ENCODE results near the gene TMED9.

Gene TMED9

DNA sequence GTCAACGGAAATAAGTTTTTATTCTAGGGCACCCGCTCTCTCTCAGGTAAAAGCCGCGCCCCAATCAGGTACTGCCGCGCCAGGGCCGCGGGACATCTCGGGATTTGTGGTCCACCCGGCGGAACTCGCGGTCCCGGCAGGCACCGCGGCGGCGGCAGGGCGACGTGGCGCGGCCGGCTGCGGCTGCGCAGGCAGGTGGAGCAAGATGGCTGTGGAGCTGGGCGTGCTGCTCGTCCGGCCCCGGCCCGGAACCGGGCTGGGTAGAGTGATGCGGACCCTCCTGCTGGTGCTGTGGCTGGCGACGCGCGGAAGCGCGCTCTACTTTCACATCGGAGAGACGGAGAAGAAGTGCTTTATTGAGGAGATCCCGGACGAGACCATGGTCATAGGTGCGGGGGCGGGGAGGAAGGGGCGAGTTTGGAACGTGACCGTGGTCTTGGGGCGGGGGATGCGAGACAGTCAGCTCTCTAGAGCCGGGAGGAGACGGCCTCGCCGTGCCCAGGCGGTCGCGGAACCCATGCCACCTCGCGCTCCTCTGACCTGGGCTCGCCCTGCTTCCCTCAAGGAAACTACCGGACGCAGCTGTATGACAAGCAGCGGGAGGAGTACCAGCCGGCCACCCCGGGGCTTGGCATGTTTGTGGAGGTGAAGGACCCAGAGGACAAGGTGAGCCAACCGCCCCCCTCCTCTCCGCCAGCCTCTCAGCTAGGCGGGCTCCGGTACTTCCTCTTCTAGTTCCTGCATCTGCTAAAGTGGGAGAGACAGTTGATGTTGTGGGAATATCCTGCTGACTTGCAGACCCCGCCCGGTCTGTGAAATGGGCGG lies at the start of gene TMED9:
TSS of gene TMED9 (plus strand) at position 194 of the 825 bp plus-strand sequence. CDS start at position 206, 12 bp downstream.
- no peak for DNase-seq (ENCODE audit: low read depth, low spot score)
- H3K9me3 ChIP-seq (ENCODE audit: low read depth, low read length) = no peaks in the 10 kb centered on the region
- peak within 1 kb of the TSS; percentile 95 for H3K4me3 ChIP-seq
- peak within 1 kb of the TSS; percentile 90 for H3K9ac ChIP-seq (ENCODE audit: insufficient read length)
- H3K36me3 ChIP-seq (ENCODE audit: insufficient read depth, low read length) = peaks cover 36% of the 10 kb centered on the region
- TF ChIP-seq FOXP2 (optimal IDR thresholded peaks at IDR 0.05; ENCODE audit: control extremely low read depth, extremely low read length, insufficient read depth) (no peak), POLR2AphosphoS5 (IDR thresholded peaks at IDR 0.05; ENCODE audit: borderline replicate concordance, low read depth, low read length) (peak; percentile 87)
- H3K27ac ChIP-seq = no peak within 1 kb of the TSS

DNA sequence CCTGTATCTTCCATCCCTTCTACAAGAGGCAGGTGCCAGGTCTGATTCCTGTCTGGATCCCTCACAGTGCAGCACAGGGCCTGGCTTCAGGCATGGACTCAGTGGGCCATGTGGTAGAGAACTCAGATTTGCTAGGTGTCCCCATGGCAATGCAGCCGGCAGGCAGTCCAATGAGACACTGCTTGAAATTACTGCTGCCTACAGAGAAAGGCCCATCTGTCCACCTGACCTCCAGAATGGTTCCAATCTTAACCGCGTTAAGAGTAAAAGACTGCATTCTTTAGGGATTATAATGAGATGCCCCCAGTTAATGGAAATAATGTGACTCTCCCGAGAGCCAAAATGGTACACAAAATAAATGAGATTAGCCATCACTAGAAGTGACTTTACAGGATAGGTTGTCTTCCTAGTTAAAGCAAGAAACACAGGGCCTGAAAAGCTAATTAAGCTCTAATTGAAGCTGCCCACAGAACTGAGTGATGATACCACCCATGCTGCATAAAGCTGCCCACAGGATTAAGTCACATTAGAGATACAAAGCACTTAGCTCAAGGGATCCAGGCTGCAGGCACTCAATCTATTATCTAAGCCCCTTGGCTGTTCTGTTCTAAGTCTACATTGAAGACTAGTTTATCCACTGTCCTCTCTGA lies 49.1 kb upstream of the TMED9 start:
- Histone ChIP-seq H3K36me3 (ENCODE audit: insufficient read depth, low read length) (peaks cover 20% of the 10 kb centered on the region), H3K9me3 (ENCODE audit: low read depth, low read length) (no peaks in the 10 kb centered on the region), H3K4me3 (no peak overlapping the region), H3K9ac (ENCODE audit: insufficient read length) (no peak overlapping the region), H3K27ac (no peak overlapping the region)
- TF ChIP-seq POLR2AphosphoS5 (IDR thresholded peaks at IDR 0.05; ENCODE audit: borderline replicate concordance, low read depth, low read length) (no peak), FOXP2 (optimal IDR thresholded peaks at IDR 0.05; ENCODE audit: control extremely low read depth, extremely low read length, insufficient read depth) (no peak), EZH2 (IDR thresholded peaks at IDR 0.05) (no peak)
- DNase-seq (ENCODE audit: low read depth, low spot score) = no peak

DNA sequence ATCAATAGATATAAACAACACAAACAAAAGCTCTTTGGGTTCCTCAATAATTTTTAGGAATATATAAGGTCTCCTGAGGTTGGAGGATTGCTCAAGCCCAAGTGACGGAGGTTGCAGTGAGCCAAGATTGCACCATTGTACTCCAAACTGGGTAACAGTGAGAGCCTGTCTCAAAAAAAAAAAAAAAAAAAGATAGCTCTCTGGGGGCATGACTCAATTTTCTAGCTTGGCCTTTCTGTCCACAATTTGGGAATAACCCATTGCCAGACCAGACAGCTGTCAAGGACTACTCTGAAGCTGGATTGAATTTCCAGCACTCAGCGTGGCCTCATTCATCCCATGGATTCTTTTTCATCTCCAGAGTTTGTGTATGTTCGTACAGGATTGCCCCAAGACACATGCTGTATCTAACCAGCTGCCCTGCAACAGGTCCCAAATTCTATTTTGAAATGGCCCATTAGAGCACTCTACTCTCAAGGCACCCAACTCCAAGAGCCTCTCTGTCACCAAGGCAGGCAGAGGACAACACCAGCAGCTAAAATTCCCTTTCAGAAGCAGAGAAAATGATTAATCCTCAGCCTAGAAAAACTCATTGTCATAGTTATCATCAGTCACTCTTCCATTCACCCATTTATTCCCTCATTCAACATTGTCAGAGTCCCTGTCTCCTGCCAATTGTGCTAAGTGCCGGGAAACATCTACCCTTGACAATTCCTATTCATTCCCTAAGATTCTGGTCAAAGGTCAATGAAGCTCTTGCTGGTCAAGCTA lies 46.3 kb upstream of the TMED9 start:
- H3K9ac ChIP-seq (ENCODE audit: insufficient read length) = peak overlapping the region; percentile 49

DNA sequence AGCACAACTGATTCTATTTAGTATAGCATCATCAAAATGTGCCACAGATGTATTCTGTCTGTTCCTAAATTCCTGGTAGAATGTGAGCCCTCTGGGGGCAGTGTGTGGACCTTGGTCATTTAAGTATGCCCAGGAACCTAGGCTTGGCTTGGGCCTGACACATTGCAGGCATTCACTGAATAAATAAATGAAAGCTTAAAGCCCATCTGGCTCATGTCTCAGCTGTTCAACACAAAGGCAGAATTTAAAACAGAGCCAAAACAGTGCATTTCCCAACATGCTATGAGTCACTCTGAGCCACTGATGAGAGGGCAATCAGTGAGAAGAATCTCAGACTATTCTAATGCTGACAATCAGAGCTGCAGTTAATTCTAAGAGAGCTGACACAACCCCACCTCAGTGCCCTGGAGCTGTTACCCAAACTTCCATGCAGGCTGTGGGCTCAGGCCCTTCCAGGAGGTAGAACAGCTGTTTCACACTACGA lies 45.7 kb upstream of the TMED9 start:
- Histone ChIP-seq H3K4me3 (no peak overlapping the region), H3K9me3 (ENCODE audit: low read depth, low read length) (no peaks in the 10 kb centered on the region), H3K36me3 (ENCODE audit: insufficient read depth, low read length) (peaks cover 18% of the 10 kb centered on the region), H3K27ac (peak overlapping the region; percentile 90), H3K9ac (ENCODE audit: insufficient read length) (peak overlapping the region; percentile 49)
- DNase-seq (ENCODE audit: low read depth, low spot score) = no peak
- TF ChIP-seq POLR2AphosphoS5 (IDR thresholded peaks at IDR 0.05; ENCODE audit: borderline replicate concordance, low read depth, low read length) = no peak
- TF ChIP-seq EZH2 (IDR thresholded peaks at IDR 0.05) = no peak
- TF ChIP-seq FOXP2 (optimal IDR thresholded peaks at IDR 0.05; ENCODE audit: control extremely low read depth, extremely low read length, insufficient read depth) = no peak

More for the DNA sequence above, 46.3 kb upstream of the TMED9 start:
- no peak for TF ChIP-seq POLR2AphosphoS5 (IDR thresholded peaks at IDR 0.05; ENCODE audit: borderline replicate concordance, low read depth, low read length)
- TF ChIP-seq EZH2 (IDR thresholded peaks at IDR 0.05) = no peak
- TF ChIP-seq FOXP2 (optimal IDR thresholded peaks at IDR 0.05; ENCODE audit: control extremely low read depth, extremely low read length, insufficient read depth) = no peak
- H3K27ac ChIP-seq = peak overlapping the region; percentile 90
- H3K36me3 ChIP-seq (ENCODE audit: insufficient read depth, low read length) = peaks cover 13% of the 10 kb centered on the region
- H3K9me3 ChIP-seq (ENCODE audit: low read depth, low read length) = no peaks in the 10 kb centered on the region
- DNase-seq (ENCODE audit: low read depth, low spot score) = no peak
- H3K4me3 ChIP-seq = peak overlapping the region; percentile 23; the same call in 1 of the 2 replicates

DNA sequence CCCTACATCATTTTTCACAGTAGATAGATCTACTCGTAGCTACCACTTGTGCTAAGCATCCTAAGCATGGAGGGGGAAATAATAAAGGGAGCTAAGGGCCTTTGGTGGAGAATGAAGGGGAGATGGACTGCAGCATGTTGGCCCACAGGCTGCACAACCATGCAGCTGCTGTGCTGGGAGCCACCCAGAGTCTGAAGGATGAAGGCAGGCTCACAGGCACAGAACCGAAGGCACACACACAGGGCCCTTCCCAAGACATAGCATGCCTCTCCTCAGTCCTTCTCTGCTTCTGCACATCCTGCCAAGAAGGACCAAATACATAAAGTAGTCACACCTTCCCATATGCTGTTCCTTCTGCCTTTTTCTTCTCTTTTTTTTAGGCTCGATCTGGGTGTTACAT lies 44.3 kb upstream of the TMED9 start:
- H3K4me3 ChIP-seq = no peak overlapping the region
- no peak for DNase-seq (ENCODE audit: low read depth, low spot score)
- peaks cover 28% of the 10 kb centered on the region for H3K36me3 ChIP-seq (ENCODE audit: insufficient read depth, low read length)
- 0 out of 2 replicates have a peak overlapping the region, but pooled peaks have one; percentile 5 for H3K27ac ChIP-seq
- no peaks in the 10 kb centered on the region for H3K9me3 ChIP-seq (ENCODE audit: low read depth, low read length)
- TF ChIP-seq POLR2AphosphoS5 (IDR thresholded peaks at IDR 0.05; ENCODE audit: borderline replicate concordance, low read depth, low read length) (no peak), FOXP2 (optimal IDR thresholded peaks at IDR 0.05; ENCODE audit: control extremely low read depth, extremely low read length, insufficient read depth) (no peak), EZH2 (IDR thresholded peaks at IDR 0.05) (no peak)
- H3K9ac ChIP-seq (ENCODE audit: insufficient read length) = no peak overlapping the region

DNA sequence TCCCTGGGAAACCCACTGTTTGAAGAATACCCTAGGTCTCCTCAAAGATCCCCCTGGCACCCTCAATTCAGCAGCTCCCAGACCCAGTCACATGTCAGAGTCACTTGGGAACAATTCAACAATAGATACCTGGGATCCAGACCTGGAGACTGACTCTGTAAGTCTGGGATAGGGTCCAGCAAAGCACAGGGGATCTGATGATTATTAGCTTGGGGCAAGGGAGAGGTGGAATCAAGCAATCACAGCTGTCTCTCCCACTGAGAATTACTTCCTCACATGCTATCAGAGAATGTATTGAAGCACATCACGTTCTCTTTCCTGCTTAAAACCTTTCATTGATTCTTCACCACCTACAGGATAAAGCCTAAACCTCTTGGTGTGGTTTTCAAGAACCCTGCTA lies 43.5 kb upstream of the TMED9 start:
- no peak overlapping the region for H3K9ac ChIP-seq (ENCODE audit: insufficient read length)
- H3K27ac ChIP-seq = no peak overlapping the region; the same call in 1 of the 2 replicates
- peaks cover 30% of the 10 kb centered on the region for H3K36me3 ChIP-seq (ENCODE audit: insufficient read depth, low read length)
- no peaks in the 10 kb centered on the region for H3K9me3 ChIP-seq (ENCODE audit: low read depth, low read length)
- H3K4me3 ChIP-seq = no peak overlapping the region
- TF ChIP-seq FOXP2 (optimal IDR thresholded peaks at IDR 0.05; ENCODE audit: control extremely low read depth, extremely low read length, insufficient read depth) (no peak), EZH2 (IDR thresholded peaks at IDR 0.05) (no peak), POLR2AphosphoS5 (IDR thresholded peaks at IDR 0.05; ENCODE audit: borderline replicate concordance, low read depth, low read length) (no peak)
- no peak for DNase-seq (ENCODE audit: low read depth, low spot score)

DNA sequence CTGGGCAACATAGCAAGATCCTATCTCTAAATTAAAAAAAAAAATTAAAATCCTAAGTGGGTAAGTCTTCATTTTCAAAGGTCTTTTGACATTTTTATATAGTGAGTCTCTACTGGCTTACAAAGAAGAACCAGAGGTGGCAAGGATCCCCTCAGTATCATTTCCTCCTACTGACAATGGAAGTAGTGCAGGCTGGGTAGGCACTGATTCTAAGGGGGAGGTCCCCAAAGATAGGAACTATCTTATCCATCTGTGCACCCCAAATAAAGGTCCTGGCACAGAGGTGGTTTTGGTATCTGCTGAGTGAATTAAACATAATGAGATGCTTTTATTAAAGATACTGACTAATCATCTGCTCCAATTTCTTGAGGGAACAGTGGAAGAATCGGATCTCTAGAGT lies 41.9 kb upstream of the TMED9 start:
- Histone ChIP-seq H3K9ac (ENCODE audit: insufficient read length) (no peak overlapping the region), H3K4me3 (no peak overlapping the region), H3K9me3 (ENCODE audit: low read depth, low read length) (no peaks in the 10 kb centered on the region), H3K36me3 (ENCODE audit: insufficient read depth, low read length) (peaks cover 28% of the 10 kb centered on the region), H3K27ac (no peak overlapping the region)
- DNase-seq (ENCODE audit: low read depth, low spot score) = no peak
- no peak for TF ChIP-seq POLR2AphosphoS5 (IDR thresholded peaks at IDR 0.05; ENCODE audit: borderline replicate concordance, low read depth, low read length)
- TF ChIP-seq EZH2 (IDR thresholded peaks at IDR 0.05) = no peak
- no peak for TF ChIP-seq FOXP2 (optimal IDR thresholded peaks at IDR 0.05; ENCODE audit: control extremely low read depth, extremely low read length, insufficient read depth)

Measured in SK-N-MC (cell line).